OCI-LY7 (cell line): ENCODE measurements around the gene SNRPD2.

Experiments
- EZH2phosphoT487 ChIP-seq: fragments of 200-600 bp; sonication (generic); IDR thresholded peaks from 2 replicates; pipeline ENCODE4 v1.6.1; 2018; ENCODE audit warnings: low read depth, borderline replicate concordance, mild to moderate bottlenecking, mixed run types, antibody characterized with exemption, low read length, moderate library complexity, mixed read lengths
- TF ChIP-seq, protein P1 (sequence below): fragments of 200-600 bp; sonication (generic); conservative IDR thresholded peaks from 2 replicates; pipeline ENCODE4 v1.5.1; 2014; ENCODE audit warnings: mild to moderate bottlenecking, antibody characterized with exemption, low read length, moderate library complexity, mixed read lengths

- TF ChIP-seq, protein P1, sequence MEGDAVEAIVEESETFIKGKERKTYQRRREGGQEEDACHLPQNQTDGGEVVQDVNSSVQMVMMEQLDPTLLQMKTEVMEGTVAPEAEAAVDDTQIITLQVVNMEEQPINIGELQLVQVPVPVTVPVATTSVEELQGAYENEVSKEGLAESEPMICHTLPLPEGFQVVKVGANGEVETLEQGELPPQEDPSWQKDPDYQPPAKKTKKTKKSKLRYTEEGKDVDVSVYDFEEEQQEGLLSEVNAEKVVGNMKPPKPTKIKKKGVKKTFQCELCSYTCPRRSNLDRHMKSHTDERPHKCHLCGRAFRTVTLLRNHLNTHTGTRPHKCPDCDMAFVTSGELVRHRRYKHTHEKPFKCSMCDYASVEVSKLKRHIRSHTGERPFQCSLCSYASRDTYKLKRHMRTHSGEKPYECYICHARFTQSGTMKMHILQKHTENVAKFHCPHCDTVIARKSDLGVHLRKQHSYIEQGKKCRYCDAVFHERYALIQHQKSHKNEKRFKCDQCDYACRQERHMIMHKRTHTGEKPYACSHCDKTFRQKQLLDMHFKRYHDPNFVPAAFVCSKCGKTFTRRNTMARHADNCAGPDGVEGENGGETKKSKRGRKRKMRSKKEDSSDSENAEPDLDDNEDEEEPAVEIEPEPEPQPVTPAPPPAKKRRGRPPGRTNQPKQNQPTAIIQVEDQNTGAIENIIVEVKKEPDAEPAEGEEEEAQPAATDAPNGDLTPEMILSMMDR = no peak
- no peak for TF ChIP-seq EZH2phosphoT487
Measured at GRCh38 chr19:45712699-45713067, 20.9 kb upstream of the SNRPD2 start.
